Measurements from ENCODE around the gene LONRF2. TPM values are rescaled to one million over a fixed set of nuclear protein-coding genes. Genes with fewer than 3 reads are reported as not detected.

Gene LONRF2
- total RNA-seq, 1 experiment from 2014 or later = 1.6 TPM

DNA sequence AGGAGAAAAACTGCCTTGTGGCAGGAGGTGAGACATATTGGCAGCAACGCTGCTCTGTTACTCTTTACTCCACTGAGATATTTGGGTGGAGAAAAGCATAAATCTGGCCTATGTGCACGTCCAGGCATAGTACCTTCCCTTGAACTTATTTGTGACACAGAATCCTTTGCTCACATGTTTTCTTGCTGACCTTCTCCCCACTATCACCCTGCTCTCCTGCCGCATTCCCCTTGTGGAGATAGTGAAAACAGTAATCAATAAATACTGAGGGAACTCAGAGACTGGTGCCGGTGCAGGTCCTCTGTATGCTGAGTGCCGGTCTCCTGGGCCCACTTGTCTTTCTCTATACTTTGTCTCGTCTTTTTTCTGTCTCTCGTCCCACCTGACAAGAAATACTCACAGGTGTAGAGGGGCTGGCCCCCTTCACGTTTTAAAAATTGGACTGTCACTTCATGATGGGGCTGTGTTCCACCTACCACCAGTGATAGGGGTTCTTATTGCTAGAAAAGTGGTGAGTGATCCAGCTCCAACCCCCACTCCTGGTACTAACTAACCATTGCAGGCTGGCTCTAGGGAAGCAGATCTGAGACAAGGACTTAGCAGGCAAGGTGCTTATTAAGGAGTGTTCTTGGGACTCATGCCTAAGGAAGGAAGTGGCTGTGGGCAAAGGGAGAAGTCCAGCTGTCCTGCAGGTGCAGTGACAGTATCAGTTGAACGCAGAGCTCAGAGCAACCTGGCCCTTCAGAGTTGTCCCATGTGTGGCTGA is 51.7 kb downstream of the LONRF2 start:
- Histone ChIP-seq H3K9me3 (ENCODE audit: control insufficient read depth in 1 of 2, insufficient read depth in 1 of 2, low read depth in 1 of 2, low read length in 2 of 2) (peaks cover 0 to 5% of the 10 kb centered on the region in 2 experiments; a peak in 1 of 4 replicates), H3K79me2 (ENCODE audit: insufficient read depth, low read length) (no peaks in the 10 kb centered on the region), H3K4me1 (ENCODE audit: control insufficient read depth in 1 of 2, insufficient read depth in 2 of 2, low read length in 2 of 2) (no peaks in the 10 kb centered on the region), H3K4me3 (replicated peaks in 1 of 2; ENCODE audit: low read depth in 1 of 2, low read length in 2 of 2) (no peak overlapping the region), H3K9ac (ENCODE audit: low read length) (no peak overlapping the region), H2AFZ (ENCODE audit: low read depth, low read length, poor library complexity, severe bottlenecking) (no peak overlapping the region), H4K20me1 (ENCODE audit: insufficient read depth) (no peaks in the 10 kb centered on the region), H3K27ac (ENCODE audit: low read depth, low read length) (no peak overlapping the region), H3K4me2 (ENCODE audit: low read length) (no peak overlapping the region), H3K36me3 (ENCODE audit: control insufficient read depth in 1 of 2, insufficient read depth in 2 of 2, low read length in 2 of 2) (no peaks in the 10 kb centered on the region), H3K9me2 (ENCODE audit: insufficient read depth) (no peaks in the 10 kb centered on the region), H3K27me3 (ENCODE audit: insufficient read depth, low read length) (no peaks in the 10 kb centered on the region)
- no peak for ATAC-seq
- CTCF ChIA-PET = no interaction called here
- TF ChIP-seq, protein P1, sequence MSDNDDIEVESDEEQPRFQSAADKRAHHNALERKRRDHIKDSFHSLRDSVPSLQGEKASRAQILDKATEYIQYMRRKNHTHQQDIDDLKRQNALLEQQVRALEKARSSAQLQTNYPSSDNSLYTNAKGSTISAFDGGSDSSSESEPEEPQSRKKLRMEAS (IDR thresholded peaks at IDR 0.05) = no peak
- no peak for TF ChIP-seq EGR1 (IDR thresholded peaks at IDR 0.05; ENCODE audit: low read depth)
- intact Hi-C loops (cut with micrococcal nuclease) = no loop called here
- POLR2A ChIA-PET = no interaction called here
- no peak for DNase-seq (ENCODE audit: low read depth, low spot score)
- RAD21 ChIA-PET (ENCODE audit: low non-redundant PET in 1 of 2, low total read pairs in 2 of 2, uncharacterized antibody in 2 of 2, unreplicated experiment in 2 of 2) = no interaction called here
- BruUV-seq (replicated peaks) = no TSS peak

DNA sequence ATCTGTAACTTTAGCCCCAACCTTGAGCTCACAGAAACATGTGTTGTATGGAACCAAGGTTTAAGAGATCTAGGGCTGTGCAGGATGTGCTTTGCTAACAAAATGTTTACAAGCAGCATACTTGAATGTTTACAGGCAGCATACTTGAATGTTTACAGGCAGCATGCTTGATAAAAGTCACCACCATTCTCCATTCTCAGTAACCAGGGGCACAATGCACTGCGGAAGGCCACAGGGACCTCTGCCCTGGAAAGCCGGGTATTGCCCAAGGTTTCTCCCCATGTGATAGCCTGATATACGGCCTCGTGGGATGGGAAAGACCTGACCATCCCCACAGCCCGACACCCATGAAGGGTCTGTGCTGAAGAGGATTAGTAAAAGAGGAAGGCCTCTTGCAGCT is 52.4 kb downstream of the LONRF2 start:
- POLR2A ChIA-PET = no interaction called here
- no peak for ATAC-seq
- Histone ChIP-seq H3K9me3 (ENCODE audit: control insufficient read depth in 1 of 2, insufficient read depth in 1 of 2, low read depth in 1 of 2, low read length in 2 of 2) (peaks cover 0 to 5% of the 10 kb centered on the region in 2 experiments; a peak in 1 of 4 replicates), H3K4me1 (ENCODE audit: control insufficient read depth in 1 of 2, insufficient read depth in 2 of 2, low read length in 2 of 2) (no peaks in the 10 kb centered on the region), H4K20me1 (ENCODE audit: insufficient read depth) (no peaks in the 10 kb centered on the region), H3K27ac (ENCODE audit: low read depth, low read length) (no peak overlapping the region), H3K9me2 (ENCODE audit: insufficient read depth) (no peaks in the 10 kb centered on the region), H3K79me2 (ENCODE audit: insufficient read depth, low read length) (no peaks in the 10 kb centered on the region), H3K4me2 (ENCODE audit: low read length) (no peak overlapping the region), H3K4me3 (replicated peaks in 1 of 2; ENCODE audit: low read depth in 1 of 2, low read length in 2 of 2) (no peak overlapping the region), H2AFZ (ENCODE audit: low read depth, low read length, poor library complexity, severe bottlenecking) (no peak overlapping the region), H3K27me3 (ENCODE audit: insufficient read depth, low read length) (no peaks in the 10 kb centered on the region), H3K36me3 (ENCODE audit: control insufficient read depth in 1 of 2, insufficient read depth in 2 of 2, low read length in 2 of 2) (no peaks in the 10 kb centered on the region), H3K9ac (ENCODE audit: low read length) (no peak overlapping the region)
- intact Hi-C loops (cut with micrococcal nuclease) = loop anchor here (10.0 kb wide), 1 partner anchor 295 kb away; the partner anchor contains the start of gene PDCL3
- CTCF ChIA-PET = interaction anchor here (1.8 kb wide), 1 partner anchor 111 kb away, joined by 7 read pairs; no protein-coding TSS in a partner anchor
- no peak for DNase-seq (ENCODE audit: low read depth, low spot score)
- RAD21 ChIA-PET (ENCODE audit: low non-redundant PET in 1 of 2, low total read pairs in 2 of 2, uncharacterized antibody in 2 of 2, unreplicated experiment in 2 of 2) = no interaction called here
- no TSS peak for BruUV-seq (replicated peaks)
- TF ChIP-seq, protein P2, sequence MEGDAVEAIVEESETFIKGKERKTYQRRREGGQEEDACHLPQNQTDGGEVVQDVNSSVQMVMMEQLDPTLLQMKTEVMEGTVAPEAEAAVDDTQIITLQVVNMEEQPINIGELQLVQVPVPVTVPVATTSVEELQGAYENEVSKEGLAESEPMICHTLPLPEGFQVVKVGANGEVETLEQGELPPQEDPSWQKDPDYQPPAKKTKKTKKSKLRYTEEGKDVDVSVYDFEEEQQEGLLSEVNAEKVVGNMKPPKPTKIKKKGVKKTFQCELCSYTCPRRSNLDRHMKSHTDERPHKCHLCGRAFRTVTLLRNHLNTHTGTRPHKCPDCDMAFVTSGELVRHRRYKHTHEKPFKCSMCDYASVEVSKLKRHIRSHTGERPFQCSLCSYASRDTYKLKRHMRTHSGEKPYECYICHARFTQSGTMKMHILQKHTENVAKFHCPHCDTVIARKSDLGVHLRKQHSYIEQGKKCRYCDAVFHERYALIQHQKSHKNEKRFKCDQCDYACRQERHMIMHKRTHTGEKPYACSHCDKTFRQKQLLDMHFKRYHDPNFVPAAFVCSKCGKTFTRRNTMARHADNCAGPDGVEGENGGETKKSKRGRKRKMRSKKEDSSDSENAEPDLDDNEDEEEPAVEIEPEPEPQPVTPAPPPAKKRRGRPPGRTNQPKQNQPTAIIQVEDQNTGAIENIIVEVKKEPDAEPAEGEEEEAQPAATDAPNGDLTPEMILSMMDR (IDR thresholded peaks at IDR 0.05 in 2 of 3, conservative IDR thresholded peaks at IDR 0.05 in 1 of 3; ENCODE audit: borderline replicate concordance in 1 of 3, insufficient read depth in 1 of 3, low read depth in 2 of 3, low read length in 2 of 3) = no peak
- TF ChIP-seq CBX3 (IDR thresholded peaks at IDR 0.05; ENCODE audit: low read depth) = no peak
- TF ChIP-seq ELF1 (IDR thresholded peaks at IDR 0.05; ENCODE audit: borderline replicate concordance, low read depth) = no peak
- TF ChIP-seq REST (IDR thresholded peaks at IDR 0.05; ENCODE audit: low read depth) = no peak
- no peak for TF ChIP-seq ZFX (IDR thresholded peaks at IDR 0.05)
- no peak for TF ChIP-seq RAD21 (IDR thresholded peaks at IDR 0.05; ENCODE audit: low read depth)
- no peak for TF ChIP-seq POLR2A (IDR thresholded peaks at IDR 0.05; ENCODE audit: borderline replicate concordance, extremely low read depth, insufficient read depth, insufficient read length)
- TF ChIP-seq, protein P3, sequence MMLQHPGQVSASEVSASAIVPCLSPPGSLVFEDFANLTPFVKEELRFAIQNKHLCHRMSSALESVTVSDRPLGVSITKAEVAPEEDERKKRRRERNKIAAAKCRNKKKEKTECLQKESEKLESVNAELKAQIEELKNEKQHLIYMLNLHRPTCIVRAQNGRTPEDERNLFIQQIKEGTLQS (IDR thresholded peaks at IDR 0.05) = no peak
- TF ChIP-seq EGR1 (IDR thresholded peaks at IDR 0.05; ENCODE audit: low read depth) = no peak
- TF ChIP-seq YY1 (IDR thresholded peaks at IDR 0.05; ENCODE audit: extremely low read depth, insufficient replicate concordance, low read depth, low read length) = no peak
- no peak for TF ChIP-seq JUND (IDR thresholded peaks at IDR 0.05)
- no peak for TF ChIP-seq EZH2 (IDR thresholded peaks at IDR 0.05)
- TF ChIP-seq SP1 (IDR thresholded peaks at IDR 0.05; ENCODE audit: low read depth) = no peak
- no peak for TF ChIP-seq SIN3A (IDR thresholded peaks at IDR 0.05; ENCODE audit: low read depth)

All from HCT116 (cell line).